HepG2 (cell line): ENCODE data around the gene C16orf78. TPM values are rescaled to one million over a fixed set of nuclear protein-coding genes. Genes with fewer than 3 reads are reported as not detected.

ENCODE experiments used
- NR2F1 ChIP-seq, 2 experiments: fragments of 450-650 bp in 1 of 2; formaldehyde crosslinking in 1 of 2; IDR thresholded peaks; 2 replicates each; pipeline versions ENCODE4 v1.5.0 to v1.6.1; 2016 to 2020; ENCODE audit warnings: mild to moderate bottlenecking in 1 of 2, missing compliant biosample characterization in 1 of 2, missing genetic modification reagents in 1 of 2, moderate library complexity in 1 of 2
- U2AF1 ChIP-seq: fragments of 200-400 bp; formaldehyde crosslinking; optimal IDR thresholded peaks from 2 replicates; pipeline ENCODE3; 2017; ENCODE audit warnings: mild to moderate bottlenecking, low read depth, low read length
- polyA plus RNA-seq, 8 experiments: library from polyadenylated mRNA; depleted of rRNA in 3 of 8; stranded (reverse) in 7 of 8; unstranded in 1 of 8; fragments of >200 nt; fragmentation: Illumina TruSeq in 4 of 8; extraction: Trizol in 4 of 8; gene quantifications; 2 replicates each; pipeline versions ENCODE4 v1.2.1 to v1.2.3, GENCODE V29; 2011 to 2016; ENCODE audit warnings: low read depth in 4 of 8, missing spikeins in 1 of 8, mixed read lengths in 1 of 8; ENCODE audit not compliant: insufficient read depth in 1 of 8
- total RNA-seq, 5 experiments: library from RNA; depleted of rRNA; stranded (reverse); fragments of >200 nt; fragmentation: Illumina TruSeq; extraction: Trizol; gene quantifications; 2 replicates each; pipeline ENCODE4 v1.2.3, GENCODE V29; 2016; ENCODE audit warnings: low read depth in 1 of 5
- TF ChIP-seq, protein P1 (sequence below): sonication (generic); formaldehyde crosslinking; IDR thresholded peaks from 2 replicates; pipeline ENCODE4 v1.4.0; 2020; ENCODE audit warnings: missing genetic modification reagents
- TF ChIP-seq, protein P2 (sequence below): sonication (generic); formaldehyde crosslinking; IDR thresholded peaks from 2 replicates; pipeline ENCODE4 v1.4.0; 2020; ENCODE audit warnings: missing genetic modification reagents, mild to moderate bottlenecking, borderline replicate concordance
- TF ChIP-seq, protein P3 (sequence below): sonication (generic); formaldehyde crosslinking; IDR thresholded peaks from 2 replicates; pipeline ENCODE4 v1.4.0; 2020; ENCODE audit warnings: mild to moderate bottlenecking, missing genetic modification reagents, borderline replicate concordance

C16orf78 gene
- total and polyA plus RNA-seq, 2 of the 13 experiments (the other 11 are each of a cell fraction or from before 2014, with no cell fraction given) = not detected

DNA sequence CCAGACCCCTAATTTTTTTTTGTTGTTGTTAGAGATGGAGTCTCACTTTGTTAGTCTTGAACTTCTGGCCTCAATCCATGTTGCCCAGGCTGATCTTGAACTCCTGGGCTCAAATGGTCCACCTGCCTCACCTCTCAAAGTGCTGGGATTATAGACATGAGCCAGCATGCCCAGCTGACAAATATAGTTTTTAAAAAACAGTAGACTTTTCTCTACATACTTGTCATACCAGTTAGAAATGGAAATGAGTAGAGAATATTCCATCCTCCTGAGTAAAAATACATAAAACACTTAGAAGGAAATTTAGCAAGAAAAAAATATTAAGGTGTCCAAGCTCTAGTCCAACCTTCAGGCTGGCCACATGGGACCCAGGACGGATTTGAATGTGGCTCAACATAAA, 21.4 kb downstream of the C16orf78 start (continued):
- TF ChIP-seq, protein P1, sequence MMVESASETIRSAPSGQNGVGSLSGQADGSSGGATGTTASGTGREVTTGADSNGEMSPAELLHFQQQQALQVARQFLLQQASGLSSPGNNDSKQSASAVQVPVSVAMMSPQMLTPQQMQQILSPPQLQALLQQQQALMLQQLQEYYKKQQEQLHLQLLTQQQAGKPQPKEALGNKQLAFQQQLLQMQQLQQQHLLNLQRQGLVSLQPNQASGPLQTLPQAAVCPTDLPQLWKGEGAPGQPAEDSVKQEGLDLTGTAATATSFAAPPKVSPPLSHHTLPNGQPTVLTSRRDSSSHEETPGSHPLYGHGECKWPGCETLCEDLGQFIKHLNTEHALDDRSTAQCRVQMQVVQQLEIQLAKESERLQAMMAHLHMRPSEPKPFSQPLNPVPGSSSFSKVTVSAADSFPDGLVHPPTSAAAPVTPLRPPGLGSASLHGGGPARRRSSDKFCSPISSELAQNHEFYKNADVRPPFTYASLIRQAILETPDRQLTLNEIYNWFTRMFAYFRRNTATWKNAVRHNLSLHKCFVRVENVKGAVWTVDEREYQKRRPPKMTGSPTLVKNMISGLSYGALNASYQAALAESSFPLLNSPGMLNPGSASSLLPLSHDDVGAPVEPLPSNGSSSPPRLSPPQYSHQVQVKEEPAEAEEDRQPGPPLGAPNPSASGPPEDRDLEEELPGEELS (CRISPR knock-in tag) = no peak
- TF ChIP-seq U2AF1 (no peak), NR2F1 (CRISPR knock-in tag; IDR thresholded peaks at IDR 0.05) (no peak)
- TF ChIP-seq, protein P2, sequence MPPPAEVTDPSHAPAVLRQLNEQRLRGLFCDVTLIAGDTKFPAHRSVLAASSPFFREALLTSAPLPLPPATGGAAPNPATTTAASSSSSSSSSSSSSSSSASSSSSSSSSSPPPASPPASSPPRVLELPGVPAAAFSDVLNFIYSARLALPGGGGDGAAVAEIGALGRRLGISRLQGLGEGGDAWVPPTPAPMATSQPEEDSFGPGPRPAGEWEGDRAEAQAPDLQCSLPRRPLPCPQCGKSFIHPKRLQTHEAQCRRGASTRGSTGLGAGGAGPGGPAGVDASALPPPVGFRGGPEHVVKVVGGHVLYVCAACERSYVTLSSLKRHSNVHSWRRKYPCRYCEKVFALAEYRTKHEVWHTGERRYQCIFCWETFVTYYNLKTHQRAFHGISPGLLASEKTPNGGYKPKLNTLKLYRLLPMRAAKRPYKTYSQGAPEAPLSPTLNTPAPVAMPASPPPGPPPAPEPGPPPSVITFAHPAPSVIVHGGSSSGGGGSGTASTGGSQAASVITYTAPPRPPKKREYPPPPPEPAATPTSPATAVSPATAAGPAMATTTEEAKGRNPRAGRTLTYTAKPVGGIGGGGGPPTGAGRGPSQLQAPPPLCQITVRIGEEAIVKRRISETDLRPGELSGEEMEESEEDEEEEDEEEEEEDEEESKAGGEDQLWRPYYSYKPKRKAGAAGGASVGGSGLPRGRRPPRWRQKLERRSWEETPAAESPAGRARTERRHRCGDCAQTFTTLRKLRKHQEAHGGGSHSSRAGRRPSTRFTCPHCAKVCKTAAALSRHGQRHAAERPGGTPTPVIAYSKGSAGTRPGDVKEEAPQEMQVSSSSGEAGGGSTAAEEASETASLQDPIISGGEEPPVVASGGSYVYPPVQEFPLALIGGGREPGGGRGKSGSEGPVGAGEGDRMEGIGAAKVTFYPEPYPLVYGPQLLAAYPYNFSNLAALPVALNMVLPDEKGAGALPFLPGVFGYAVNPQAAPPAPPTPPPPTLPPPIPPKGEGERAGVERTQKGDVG (CRISPR knock-in tag) = no peak
- TF ChIP-seq, protein P3, sequence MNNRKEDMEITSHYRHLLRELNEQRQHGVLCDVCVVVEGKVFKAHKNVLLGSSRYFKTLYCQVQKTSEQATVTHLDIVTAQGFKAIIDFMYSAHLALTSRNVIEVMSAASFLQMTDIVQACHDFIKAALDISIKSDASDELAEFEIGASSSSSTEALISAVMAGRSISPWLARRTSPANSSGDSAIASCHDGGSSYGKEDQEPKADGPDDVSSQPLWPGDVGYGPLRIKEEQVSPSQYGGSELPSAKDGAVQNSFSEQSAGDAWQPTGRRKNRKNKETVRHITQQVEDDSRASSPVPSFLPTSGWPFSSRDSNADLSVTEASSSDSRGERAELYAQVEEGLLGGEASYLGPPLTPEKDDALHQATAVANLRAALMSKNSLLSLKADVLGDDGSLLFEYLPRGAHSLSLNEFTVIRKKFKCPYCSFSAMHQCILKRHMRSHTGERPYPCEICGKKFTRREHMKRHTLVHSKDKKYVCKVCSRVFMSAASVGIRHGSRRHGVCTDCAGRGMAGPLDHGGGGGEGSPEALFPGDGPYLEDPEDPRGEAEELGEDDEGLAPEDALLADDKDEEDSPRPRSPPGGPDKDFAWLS (CRISPR knock-in tag) = no peak
